ENCODE data around the gene LMTK3. TPM values are rescaled to one million over a fixed set of nuclear protein-coding genes. Genes with fewer than 3 reads are reported as not detected.

Gene LMTK3
- total RNA-seq, 1 donor from 2014 or later, result 12.7 TPM

- DNase-seq (ENCODE audit: low spot score, unreplicated experiment), result no peak
- peaks cover 23% of the 10 kb centered on the region for H3K27me3 Mint-ChIP-seq
- H3K36me3 Mint-ChIP-seq (ENCODE audit: insufficient read depth), result no peaks in the 10 kb centered on the region
Observed at GRCh38 chr19:48497728-48498594, 13.7 kb downstream of the LMTK3 start.

GRCh38 chr19:48496959-48497727 is 14.5 kb downstream of the LMTK3 start:
- Mint-ChIP-seq H3K4me1 (ENCODE audit: low read depth) (peaks cover 7% of the 10 kb centered on the region), H3K9me3 (ENCODE audit: low read depth) (no peaks in the 10 kb centered on the region), H3K27me3 (peaks cover 31% of the 10 kb centered on the region), H3K4me3 (ENCODE audit: low read depth) (no peak overlapping the region), H3K36me3 (ENCODE audit: insufficient read depth) (no peaks in the 10 kb centered on the region), H3K27ac (peak overlapping the region; percentile 52)
- no peak for TF ChIP-seq CTCF (IDR thresholded peaks at IDR 0.05; ENCODE audit: unreplicated experiment)
- no peak for DNase-seq (ENCODE audit: low spot score, unreplicated experiment)

More at GRCh38 chr19:48497728-48498594, 13.7 kb downstream of the LMTK3 start:
- peaks cover 5% of the 10 kb centered on the region for H3K4me1 Mint-ChIP-seq (ENCODE audit: low read depth)
- no peaks in the 10 kb centered on the region for H3K9me3 Mint-ChIP-seq (ENCODE audit: low read depth)
- no peak for TF ChIP-seq CTCF (IDR thresholded peaks at IDR 0.05; ENCODE audit: unreplicated experiment)
- no peak overlapping the region for H3K27ac Mint-ChIP-seq
- no peak overlapping the region for H3K4me3 Mint-ChIP-seq (ENCODE audit: low read depth)

- TF ChIP-seq CTCF (IDR thresholded peaks at IDR 0.05; ENCODE audit: unreplicated experiment), result no peak
- no peaks in the 10 kb centered on the region for H3K9me3 Mint-ChIP-seq (ENCODE audit: low read depth)
- no peaks in the 10 kb centered on the region for H3K36me3 Mint-ChIP-seq (ENCODE audit: insufficient read depth)
- peaks cover 9% of the 10 kb centered on the region for H3K4me1 Mint-ChIP-seq (ENCODE audit: low read depth)
- H3K27ac Mint-ChIP-seq, result no peak overlapping the region
- H3K4me3 Mint-ChIP-seq (ENCODE audit: low read depth), result peak overlapping the region; percentile 29
- peaks cover 42% of the 10 kb centered on the region for H3K27me3 Mint-ChIP-seq
- no peak for DNase-seq (ENCODE audit: low spot score, unreplicated experiment)
Observed at GRCh38 chr19:48495396-48495795, 16.2 kb downstream of the LMTK3 start.

GRCh38 chr19:48493718-48494401 is 17.8 kb downstream of the LMTK3 start:
- peaks cover 47% of the 10 kb centered on the region for H3K27me3 Mint-ChIP-seq
- no peak for TF ChIP-seq CTCF (IDR thresholded peaks at IDR 0.05; ENCODE audit: unreplicated experiment)
- no peak for DNase-seq (ENCODE audit: low spot score, unreplicated experiment)
- no peaks in the 10 kb centered on the region for H3K36me3 Mint-ChIP-seq (ENCODE audit: insufficient read depth)
- H3K4me1 Mint-ChIP-seq (ENCODE audit: low read depth), result peaks cover 9% of the 10 kb centered on the region
- peak overlapping the region; percentile 66 for H3K4me3 Mint-ChIP-seq (ENCODE audit: low read depth)
- no peak overlapping the region for H3K27ac Mint-ChIP-seq
- H3K9me3 Mint-ChIP-seq (ENCODE audit: low read depth), result no peaks in the 10 kb centered on the region
